Measurements from ENCODE around the gene CPEB4. TPM values are rescaled to one million over a fixed set of nuclear protein-coding genes. Genes with fewer than 3 reads are reported as not detected.

The CPEB4 gene
- total and polyA plus RNA-seq, 2 of the 8 experiments (the other 6 are each of a cell fraction or from before 2014, with no cell fraction given) = 8.4 to 13.4 TPM

GRCh38 chr5:173925449-173926071 lies 37.4 kb downstream of the CPEB4 start (continued):
- peak; percentile 50 to 59 for TF ChIP-seq RAD21 (IDR thresholded peaks at IDR 0.05 in 1 of 2, conservative IDR thresholded peaks at IDR 0.05 in 1 of 2; ENCODE audit: low read depth in 2 of 2, low read length in 2 of 2)
- no peak for TF ChIP-seq BACH1 (IDR thresholded peaks at IDR 0.05; ENCODE audit: low read length)

Data from H1 (cell line).